NCI-H748 (cell line): Measurements from ENCODE around the gene FPR1.

Source experiments
- DNase-seq: peaks from one replicate; lab custom pipeline; 2025; ENCODE audit not compliant: unreplicated experiment; lab: John Stamatoyannopoulos, UW

Gene FPR1

DNA sequence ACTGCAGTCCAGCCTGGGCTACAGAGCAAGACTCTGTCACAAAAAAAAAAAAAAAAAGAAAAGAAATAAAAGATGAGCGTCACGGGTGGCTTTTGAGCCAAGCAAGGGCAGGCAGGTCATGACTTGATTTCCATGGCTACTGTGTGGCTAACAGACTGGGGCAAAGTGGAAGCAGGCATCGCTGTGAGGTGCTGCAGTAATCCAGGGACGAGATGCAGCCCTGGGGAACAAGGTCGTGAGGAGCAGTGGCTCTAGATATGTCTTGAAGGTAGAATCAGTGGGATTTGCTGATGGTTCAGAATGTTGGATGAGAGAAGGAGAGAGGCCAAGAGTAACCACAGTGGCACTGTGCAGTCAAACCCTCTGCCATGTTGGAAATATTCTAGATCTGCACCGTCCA is 42.1 kb downstream of the FPR1 start:
- DNase-seq, result no peak

DNA sequence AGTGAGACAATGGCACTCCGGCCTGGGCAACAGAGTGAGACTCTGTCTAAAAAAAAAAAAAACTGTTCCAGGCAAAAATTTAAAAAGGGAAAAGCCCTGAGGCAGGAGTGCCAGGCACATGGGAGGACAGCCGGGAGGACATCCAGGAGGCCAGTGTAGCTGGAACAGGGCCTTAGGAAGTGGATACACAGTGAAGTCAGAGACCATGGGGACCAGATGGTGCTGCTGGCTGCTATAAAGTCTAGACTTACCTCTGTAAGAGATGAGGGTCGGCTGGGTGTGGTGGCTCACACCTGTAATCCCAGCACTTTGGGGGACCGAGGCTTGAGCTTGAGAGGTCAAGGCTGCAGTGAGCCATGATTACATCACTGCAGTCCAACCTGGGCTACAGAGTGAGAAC is 42.9 kb downstream of the FPR1 start:
- DNase-seq, result no peak

DNA sequence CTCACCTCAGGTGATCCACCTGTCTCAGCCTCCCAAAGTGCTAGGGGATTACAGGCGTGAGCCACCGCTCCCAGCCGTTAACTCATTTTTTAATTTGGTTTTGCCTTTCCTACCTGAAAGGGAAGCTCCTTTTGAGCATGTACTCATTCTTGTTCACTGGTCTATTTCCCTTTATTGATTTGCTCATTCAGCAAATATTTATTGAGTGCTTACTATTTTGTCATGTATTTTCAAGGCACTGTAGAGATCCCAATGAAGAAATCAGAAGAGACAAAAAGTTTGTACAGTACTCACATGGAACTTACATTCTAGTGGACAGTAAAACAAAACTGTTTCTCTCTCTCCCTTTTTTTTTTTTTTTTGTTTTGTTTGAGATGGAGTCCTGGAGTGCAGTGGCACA is 44.8 kb downstream of the FPR1 start:
- no peak for DNase-seq

DNA sequence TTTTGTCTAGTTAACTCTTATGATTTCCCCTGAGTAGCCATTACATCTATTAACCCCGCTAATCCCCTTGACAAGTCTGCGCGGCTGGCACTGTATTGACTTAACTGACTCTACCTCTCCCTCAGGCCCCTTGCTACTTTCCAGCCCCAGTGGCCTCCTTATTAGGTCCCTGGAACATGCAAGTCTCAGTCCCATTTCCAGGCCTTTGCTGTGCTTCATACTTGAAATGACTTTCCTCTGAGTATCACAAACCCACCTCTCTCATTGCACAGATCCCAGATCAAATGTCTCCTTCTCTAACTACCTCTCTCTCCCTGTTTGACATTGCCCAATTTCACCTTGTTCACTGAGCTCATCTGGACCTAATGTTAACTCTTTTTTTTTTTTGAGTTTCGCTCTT is 45.4 kb downstream of the FPR1 start:
- DNase-seq, result no peak

DNA sequence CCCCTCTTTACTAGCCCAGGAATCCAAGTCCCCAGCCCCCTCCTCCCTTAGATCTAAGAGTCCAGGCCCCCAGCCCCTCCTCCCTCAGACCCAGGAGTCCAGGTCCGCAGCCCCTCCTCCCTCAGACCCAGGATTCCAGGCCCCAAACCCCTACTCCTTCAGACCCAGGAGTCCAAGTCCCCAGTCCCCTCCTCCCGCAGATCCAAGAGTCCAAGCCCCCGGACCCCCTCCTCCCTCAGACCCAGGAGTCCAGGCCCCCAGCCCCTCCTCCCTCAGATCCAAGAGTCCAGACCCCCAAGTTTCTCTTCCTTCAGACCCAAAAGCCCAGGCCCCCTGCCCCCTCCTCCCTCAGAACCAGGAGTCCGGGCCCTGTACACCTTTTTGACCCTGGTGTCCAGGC is 47.1 kb downstream of the FPR1 start:
- no peak for DNase-seq

GRCh38 chr19:51703575-51704515 is 47.8 kb downstream of the FPR1 start:
- DNase-seq, result peak; percentile 96

DNA sequence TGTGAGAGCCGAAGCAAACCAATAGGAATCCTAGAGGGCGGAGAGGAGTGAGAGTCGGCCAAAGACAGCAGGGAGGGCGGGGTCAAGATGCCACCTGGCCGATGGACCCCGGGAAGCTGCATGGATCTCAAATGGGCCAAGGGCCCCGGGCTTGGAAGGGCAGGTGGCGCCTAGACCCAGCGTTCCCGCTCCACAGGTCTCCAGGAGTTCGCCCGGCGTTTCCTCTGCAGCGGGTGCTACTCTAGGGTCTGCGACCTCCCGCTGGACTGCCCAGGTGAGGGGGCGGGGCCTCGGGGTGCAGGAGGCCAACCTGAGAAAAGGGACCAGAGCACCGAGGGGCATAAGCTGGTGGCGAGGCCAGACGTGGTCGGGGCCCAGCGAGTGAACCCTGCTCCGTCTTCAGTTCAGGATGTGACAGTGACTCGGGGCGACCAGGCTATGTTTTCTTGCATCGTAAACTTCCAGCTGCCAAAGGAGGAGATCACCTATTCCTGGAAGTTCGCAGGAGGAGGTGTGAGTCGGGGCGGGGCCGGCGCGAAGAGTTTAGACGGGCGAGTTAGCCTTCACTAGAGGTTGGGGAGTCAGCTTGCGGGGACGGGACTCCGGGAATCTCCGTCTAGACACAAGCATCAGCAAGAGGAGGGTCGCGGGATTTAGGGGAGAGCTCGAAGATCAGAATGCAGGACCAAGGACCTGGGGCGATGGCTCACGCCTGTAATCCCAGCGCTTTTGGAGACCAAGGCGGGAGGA is 48.7 kb downstream of the FPR1 start:
- DNase-seq, result peak; percentile 44

- peak; percentile 39 for DNase-seq
Observed at GRCh38 chr19:51702103-51702824, 49.4 kb downstream of the FPR1 start.

DNA sequence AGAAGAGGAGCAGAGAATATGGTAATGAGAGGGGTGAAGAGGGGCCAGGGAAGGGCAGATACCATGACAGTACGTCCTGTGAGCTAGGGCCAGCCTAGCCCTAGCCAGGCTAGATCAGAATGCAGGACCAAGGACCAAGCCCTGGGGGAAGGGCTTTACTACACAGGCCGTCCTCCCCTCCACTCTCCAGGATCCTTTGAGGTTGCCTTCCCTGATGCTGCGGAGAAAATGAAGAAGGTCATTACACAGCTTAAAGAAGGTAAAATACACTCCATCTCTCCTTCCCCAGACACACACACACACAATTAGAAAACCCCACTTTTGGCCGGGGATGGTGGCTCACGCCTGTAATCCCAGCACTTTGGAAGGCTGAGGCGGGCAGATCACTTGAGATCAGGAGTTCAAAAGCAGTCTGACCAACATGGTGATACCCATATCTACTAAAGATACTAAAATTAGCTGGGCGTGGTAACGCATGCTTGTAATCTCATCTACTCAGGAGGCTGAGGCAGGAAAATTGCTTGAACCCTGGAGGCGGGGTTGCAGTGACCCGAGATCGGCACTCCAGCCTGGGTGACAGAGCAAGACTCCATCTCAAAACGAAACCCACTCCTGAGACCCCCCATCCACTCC is 50.1 kb downstream of the FPR1 start:
- no peak for DNase-seq

GRCh38 chr19:51699170-51699569 is 52.5 kb downstream of the FPR1 start:
- no peak for DNase-seq

- no peak for DNase-seq
Observed at GRCh38 chr19:51698296-51698695, 53.4 kb downstream of the FPR1 start.

- DNase-seq, result no peak
Observed at GRCh38 chr19:51697169-51697776, 54.4 kb downstream of the FPR1 start.

- no peak for DNase-seq
Observed at GRCh38 chr19:51696606-51697005, 55.1 kb downstream of the FPR1 start.
